ENCODE measurements around the gene SLC9A2. TPM values are rescaled to one million over a fixed set of nuclear protein-coding genes. Genes with fewer than 3 reads are reported as not detected.

The SLC9A2 gene
- total RNA-seq, 1 donor from 2014 or later: not detected

- no peaks in the 10 kb centered on the region for H3K36me3 Mint-ChIP-seq (ENCODE audit: low read depth)
- peaks cover 3% of the 10 kb centered on the region for H3K4me1 Mint-ChIP-seq
- H3K27ac Mint-ChIP-seq: no peak overlapping the region
- intact Hi-C loops (cut with micrococcal nuclease): no loop called here
- peaks cover 2% of the 10 kb centered on the region for H3K27me3 Mint-ChIP-seq
- DNase-seq: no peak
- no peak overlapping the region for H3K4me3 Mint-ChIP-seq
- no peaks in the 10 kb centered on the region for H3K9me3 Mint-ChIP-seq
Measured at GRCh38 chr2:102669401-102669800, 50.0 kb downstream of the SLC9A2 start.

GRCh38 chr2:102672107-102672776, 52.9 kb downstream of the SLC9A2 start:
- no peaks in the 10 kb centered on the region for H3K9me3 Mint-ChIP-seq
- no peak for DNase-seq
- peaks cover 4% of the 10 kb centered on the region for H3K27me3 Mint-ChIP-seq
- H3K4me1 Mint-ChIP-seq: no peaks in the 10 kb centered on the region
- H3K27ac Mint-ChIP-seq: no peak overlapping the region
- intact Hi-C loops (cut with micrococcal nuclease): no loop called here
- no peaks in the 10 kb centered on the region for H3K36me3 Mint-ChIP-seq (ENCODE audit: low read depth)
- H3K4me3 Mint-ChIP-seq: no peak overlapping the region

- Mint-ChIP-seq H3K27me3 (peaks cover 9% of the 10 kb centered on the region), H3K9me3 (no peaks in the 10 kb centered on the region), H3K36me3 (ENCODE audit: low read depth) (no peaks in the 10 kb centered on the region), H3K27ac (no peak overlapping the region), H3K4me1 (no peaks in the 10 kb centered on the region), H3K4me3 (no peak overlapping the region)
- intact Hi-C loops (cut with micrococcal nuclease): no loop called here
- no peak for DNase-seq
Measured at GRCh38 chr2:102674370-102674769, 55.0 kb downstream of the SLC9A2 start.

- H3K27me3 Mint-ChIP-seq: peaks cover 12% of the 10 kb centered on the region
- intact Hi-C loops (cut with micrococcal nuclease): no loop called here
- H3K4me3 Mint-ChIP-seq: no peak overlapping the region
- no peaks in the 10 kb centered on the region for H3K4me1 Mint-ChIP-seq
- DNase-seq: no peak
- no peaks in the 10 kb centered on the region for H3K36me3 Mint-ChIP-seq (ENCODE audit: low read depth)
- no peak overlapping the region for H3K27ac Mint-ChIP-seq
- H3K9me3 Mint-ChIP-seq: no peaks in the 10 kb centered on the region
Measured at GRCh38 chr2:102674836-102675235, 55.5 kb downstream of the SLC9A2 start.

GRCh38 chr2:102677244-102678215, 58.2 kb downstream of the SLC9A2 start:
- intact Hi-C loops (cut with micrococcal nuclease): no loop called here
- no peak for DNase-seq
- Mint-ChIP-seq H3K27me3 (peaks cover 12% of the 10 kb centered on the region), H3K9me3 (no peaks in the 10 kb centered on the region), H3K4me1 (no peaks in the 10 kb centered on the region), H3K27ac (no peak overlapping the region), H3K36me3 (ENCODE audit: low read depth) (no peaks in the 10 kb centered on the region), H3K4me3 (no peak overlapping the region)

- Mint-ChIP-seq H3K4me1 (no peaks in the 10 kb centered on the region), H3K27me3 (peaks cover 12% of the 10 kb centered on the region), H3K27ac (no peak overlapping the region), H3K36me3 (ENCODE audit: low read depth) (no peaks in the 10 kb centered on the region), H3K4me3 (no peak overlapping the region), H3K9me3 (no peaks in the 10 kb centered on the region)
- no peak for DNase-seq
- intact Hi-C loops (cut with micrococcal nuclease): no loop called here
Measured at GRCh38 chr2:102678442-102678841, 59.1 kb downstream of the SLC9A2 start.

- H3K36me3 Mint-ChIP-seq (ENCODE audit: low read depth): no peaks in the 10 kb centered on the region
- peak; percentile 65 for DNase-seq
- intact Hi-C loops (cut with micrococcal nuclease): no loop called here
Measured at GRCh38 chr2:102686479-102687439, 67.4 kb downstream of the SLC9A2 start.

GRCh38 chr2:102690012-102690411, 70.7 kb downstream of the SLC9A2 start:
- H3K36me3 Mint-ChIP-seq (ENCODE audit: low read depth): no peaks in the 10 kb centered on the region
- no peak overlapping the region for H3K4me3 Mint-ChIP-seq
- no peak overlapping the region for H3K27ac Mint-ChIP-seq
- no peaks in the 10 kb centered on the region for H3K4me1 Mint-ChIP-seq
- H3K27me3 Mint-ChIP-seq: no peaks in the 10 kb centered on the region
- DNase-seq: no peak
- H3K9me3 Mint-ChIP-seq: no peaks in the 10 kb centered on the region
- intact Hi-C loops (cut with micrococcal nuclease): no loop called here

More at GRCh38 chr2:102686479-102687439, 67.4 kb downstream of the SLC9A2 start:
- H3K9me3 Mint-ChIP-seq: no peaks in the 10 kb centered on the region
- no peaks in the 10 kb centered on the region for H3K4me1 Mint-ChIP-seq
- no peaks in the 10 kb centered on the region for H3K27me3 Mint-ChIP-seq
- H3K4me3 Mint-ChIP-seq: no peak overlapping the region
- no peak overlapping the region for H3K27ac Mint-ChIP-seq

GRCh38 chr2:102696463-102696862, 77.1 kb downstream of the SLC9A2 start:
- Mint-ChIP-seq H3K27me3 (peaks cover 6% of the 10 kb centered on the region), H3K27ac (no peak overlapping the region), H3K9me3 (no peaks in the 10 kb centered on the region), H3K36me3 (ENCODE audit: low read depth) (no peaks in the 10 kb centered on the region), H3K4me1 (no peaks in the 10 kb centered on the region), H3K4me3 (no peak overlapping the region)
- no peak for DNase-seq
- intact Hi-C loops (cut with micrococcal nuclease): no loop called here

- Mint-ChIP-seq H3K9me3 (no peaks in the 10 kb centered on the region), H3K4me1 (no peaks in the 10 kb centered on the region), H3K27ac (no peak overlapping the region), H3K4me3 (no peak overlapping the region), H3K36me3 (ENCODE audit: low read depth) (no peaks in the 10 kb centered on the region), H3K27me3 (peaks cover 9% of the 10 kb centered on the region)
- no peak for DNase-seq
- intact Hi-C loops (cut with micrococcal nuclease): no loop called here
Measured at GRCh38 chr2:102698369-102699111, 79.2 kb downstream of the SLC9A2 start.

- peaks cover 2% of the 10 kb centered on the region for H3K4me1 Mint-ChIP-seq
- H3K36me3 Mint-ChIP-seq (ENCODE audit: low read depth): no peaks in the 10 kb centered on the region
- intact Hi-C loops (cut with micrococcal nuclease): loop anchor here (2.0 to 5.0 kb wide), 2 partner anchors 89 to 231 kb away; partner anchors contain the start of gene SLC9A4
- H3K9me3 Mint-ChIP-seq: no peaks in the 10 kb centered on the region
- no peak overlapping the region for H3K4me3 Mint-ChIP-seq
- DNase-seq: no peak
- H3K27me3 Mint-ChIP-seq: peaks cover 14% of the 10 kb centered on the region
- no peak overlapping the region for H3K27ac Mint-ChIP-seq
Measured at GRCh38 chr2:102703305-102703704, 84.0 kb downstream of the SLC9A2 start.

- no peak overlapping the region for H3K27ac Mint-ChIP-seq
- no peak overlapping the region for H3K4me3 Mint-ChIP-seq
- H3K36me3 Mint-ChIP-seq (ENCODE audit: low read depth): no peaks in the 10 kb centered on the region
- H3K9me3 Mint-ChIP-seq: no peaks in the 10 kb centered on the region
- intact Hi-C loops (cut with micrococcal nuclease): loop anchor here (2.0 to 5.0 kb wide), 2 partner anchors 89 to 231 kb away; partner anchors contain the start of gene SLC9A4
- H3K27me3 Mint-ChIP-seq: peaks cover 14% of the 10 kb centered on the region
- peaks cover 2% of the 10 kb centered on the region for H3K4me1 Mint-ChIP-seq
- DNase-seq: no peak
Measured at GRCh38 chr2:102703748-102704147, 84.4 kb downstream of the SLC9A2 start.

GRCh38 chr2:102704531-102704930, 85.2 kb downstream of the SLC9A2 start:
- peaks cover 12% of the 10 kb centered on the region for H3K27me3 Mint-ChIP-seq
- H3K9me3 Mint-ChIP-seq: no peaks in the 10 kb centered on the region
- intact Hi-C loops (cut with micrococcal nuclease): loop anchor here (5.0 kb wide), 1 partner anchor 232 kb away; the partner anchor contains the start of gene SLC9A4
- no peak overlapping the region for H3K27ac Mint-ChIP-seq
- DNase-seq: no peak
- H3K4me1 Mint-ChIP-seq: peaks cover 2% of the 10 kb centered on the region
- no peaks in the 10 kb centered on the region for H3K36me3 Mint-ChIP-seq (ENCODE audit: low read depth)
- no peak overlapping the region for H3K4me3 Mint-ChIP-seq
